HepG2 (cell line): ENCODE results near the gene ARHGAP45. TPM values are rescaled to one million over a fixed set of nuclear protein-coding genes. Genes with fewer than 3 reads are reported as not detected.

Experiments
- ARHGAP35 ChIP-seq: sonication (generic); formaldehyde crosslinking; IDR thresholded peaks from 2 replicates; pipeline ENCODE4 v1.9.0; 2022; ENCODE audit warnings: mild to moderate bottlenecking, inconsistent platforms, moderate library complexity, missing genetic modification reagents, borderline replicate concordance
- DZIP1 ChIP-seq: sonication (generic); formaldehyde crosslinking; IDR thresholded peaks from 2 replicates; pipeline ENCODE4 v1.5.0; 2020; ENCODE audit warnings: mild to moderate bottlenecking, missing genetic modification reagents
- HMG20B ChIP-seq: conservative IDR thresholded peaks from 2 replicates; pipeline ENCODE4 v1.6.1; 2016; ENCODE audit warnings: missing genetic modification reagents, missing compliant biosample characterization
- RBFOX2 ChIP-seq: fragments of 200-400 bp; formaldehyde crosslinking; IDR thresholded peaks from 2 replicates; pipeline ENCODE4 v1.6.1; 2017; ENCODE audit warnings: low read depth, mild to moderate bottlenecking, low read length
- RCOR2 ChIP-seq: IDR thresholded peaks from 2 replicates; pipeline ENCODE4 v1.6.1; 2016; ENCODE audit warnings: missing biosample characterization, missing genetic modification reagents
- REST ChIP-seq, 2 experiments: IDR thresholded peaks; 2 replicates each; pipeline ENCODE4 v1.6.1; 2011 to 2012; ENCODE audit warnings: low read length in 2 of 2, borderline replicate concordance in 1 of 2, low read depth in 1 of 2, mild to moderate bottlenecking in 1 of 2, moderate library complexity in 1 of 2
- SAP130 ChIP-seq: IDR thresholded peaks from 2 replicates; pipeline ENCODE4 v1.6.1; 2016; ENCODE audit warnings: low read depth
- TAF1 ChIP-seq: sonication (generic); formaldehyde crosslinking; IDR thresholded peaks from 2 replicates; pipeline ENCODE4 v1.4.0; 2020; ENCODE audit warnings: missing genetic modification reagents
- U2AF1 ChIP-seq: fragments of 200-400 bp; formaldehyde crosslinking; optimal IDR thresholded peaks from 2 replicates; pipeline ENCODE3; 2017; ENCODE audit warnings: mild to moderate bottlenecking, low read depth, low read length
- ZBTB38 ChIP-seq: sonication (generic); formaldehyde crosslinking; IDR thresholded peaks from 2 replicates; pipeline ENCODE4 v1.5.1; 2020; ENCODE audit warnings: mild to moderate bottlenecking, missing genetic modification reagents
- ZNF232 ChIP-seq: sonication (generic); formaldehyde crosslinking; IDR thresholded peaks from 2 replicates; pipeline ENCODE4 v1.4.0; 2020; ENCODE audit warnings: missing genetic modification reagents, borderline replicate concordance
- ZNF660 ChIP-seq: sonication (generic); formaldehyde crosslinking; IDR thresholded peaks from 2 replicates; pipeline ENCODE4 v1.5.1; 2020; ENCODE audit warnings: mild to moderate bottlenecking, low read depth, missing genetic modification reagents, borderline replicate concordance
- ZNF770 ChIP-seq: sonication (generic); formaldehyde crosslinking; IDR thresholded peaks from 2 replicates; pipeline ENCODE4 v1.5.0; 2020; ENCODE audit warnings: mild to moderate bottlenecking, missing genetic modification reagents
- ZNF878 ChIP-seq: sonication (generic); formaldehyde crosslinking; IDR thresholded peaks from 2 replicates; pipeline ENCODE4 v1.8.1; 2023; ENCODE audit warnings: mild to moderate bottlenecking, missing genetic modification reagents, moderate library complexity
- ZSCAN21 ChIP-seq: sonication (generic); formaldehyde crosslinking; IDR thresholded peaks from 2 replicates; pipeline ENCODE4 v1.8.0; 2022; ENCODE audit warnings: mild to moderate bottlenecking, missing genetic modification reagents, moderate library complexity, borderline replicate concordance
- ZSCAN29 ChIP-seq: sonication (generic); formaldehyde crosslinking; conservative IDR thresholded peaks from 2 replicates; pipeline ENCODE4 v1.4.0; 2020; ENCODE audit warnings: mild to moderate bottlenecking, missing genetic modification reagents
- polyA plus RNA-seq, 8 experiments: library from polyadenylated mRNA; depleted of rRNA in 3 of 8; stranded (reverse) in 7 of 8; unstranded in 1 of 8; fragments of >200 nt; fragmentation: Illumina TruSeq in 4 of 8; extraction: Trizol in 4 of 8; gene quantifications; 2 replicates each; pipeline versions ENCODE4 v1.2.1 to v1.2.3, GENCODE V29; 2011 to 2016; ENCODE audit warnings: low read depth in 4 of 8, missing spikeins in 1 of 8, mixed read lengths in 1 of 8; ENCODE audit not compliant: insufficient read depth in 1 of 8
- total RNA-seq, 5 experiments: library from RNA; depleted of rRNA; stranded (reverse); fragments of >200 nt; fragmentation: Illumina TruSeq; extraction: Trizol; gene quantifications; 2 replicates each; pipeline ENCODE4 v1.2.3, GENCODE V29; 2016; ENCODE audit warnings: low read depth in 1 of 5
- TF ChIP-seq, protein P1 (sequence below): IDR thresholded peaks from 2 replicates; pipeline ENCODE4 v1.6.1; 2012; ENCODE audit warnings: low read length, improper control_type of control experiment

The ARHGAP45 gene
- total and polyA plus RNA-seq, 2 of the 13 experiments (the other 11 are each of a cell fraction or from before 2014, with no cell fraction given) = 0.84 to 32.0 TPM

- TF ChIP-seq ZNF770 (CRISPR knock-in tag) (peak; percentile 9), TAF1 (peak; percentile 91), ZBTB38 (peak; percentile 52; the same call in 1 of the 2 replicates), U2AF1 (peak; percentile 13), HMG20B (CRISPR knock-in tag) (no peak), RBFOX2 (peak; percentile 92), RCOR2 (CRISPR knock-in tag) (no peak), ZNF878 (CRISPR knock-in tag) (peak; percentile 62; the same call in 1 of the 2 replicates), ZSCAN21 (CRISPR knock-in tag) (peak; percentile 63; the same call in 1 of the 2 replicates), SAP130 (CRISPR knock-in tag) (peak; percentile 85), REST (IDR thresholded peaks at IDR 0.05; ENCODE audit: borderline replicate concordance in 1 of 2, low read depth in 1 of 2, low read length in 2 of 2) (peak in 1 of 2 experiments; percentile 30; a peak in 1 of 4 replicates), ZSCAN29 (CRISPR knock-in tag) (0 out of 2 replicates have a peak, but pooled peaks have one; percentile 55), DZIP1 (no peak), ARHGAP35 (CRISPR knock-in tag) (no peak), ZNF232 (CRISPR knock-in tag) (0 out of 2 replicates have a peak, but pooled peaks have one; percentile 60), ZNF660 (CRISPR knock-in tag) (no peak)
- TF ChIP-seq, protein P1, sequence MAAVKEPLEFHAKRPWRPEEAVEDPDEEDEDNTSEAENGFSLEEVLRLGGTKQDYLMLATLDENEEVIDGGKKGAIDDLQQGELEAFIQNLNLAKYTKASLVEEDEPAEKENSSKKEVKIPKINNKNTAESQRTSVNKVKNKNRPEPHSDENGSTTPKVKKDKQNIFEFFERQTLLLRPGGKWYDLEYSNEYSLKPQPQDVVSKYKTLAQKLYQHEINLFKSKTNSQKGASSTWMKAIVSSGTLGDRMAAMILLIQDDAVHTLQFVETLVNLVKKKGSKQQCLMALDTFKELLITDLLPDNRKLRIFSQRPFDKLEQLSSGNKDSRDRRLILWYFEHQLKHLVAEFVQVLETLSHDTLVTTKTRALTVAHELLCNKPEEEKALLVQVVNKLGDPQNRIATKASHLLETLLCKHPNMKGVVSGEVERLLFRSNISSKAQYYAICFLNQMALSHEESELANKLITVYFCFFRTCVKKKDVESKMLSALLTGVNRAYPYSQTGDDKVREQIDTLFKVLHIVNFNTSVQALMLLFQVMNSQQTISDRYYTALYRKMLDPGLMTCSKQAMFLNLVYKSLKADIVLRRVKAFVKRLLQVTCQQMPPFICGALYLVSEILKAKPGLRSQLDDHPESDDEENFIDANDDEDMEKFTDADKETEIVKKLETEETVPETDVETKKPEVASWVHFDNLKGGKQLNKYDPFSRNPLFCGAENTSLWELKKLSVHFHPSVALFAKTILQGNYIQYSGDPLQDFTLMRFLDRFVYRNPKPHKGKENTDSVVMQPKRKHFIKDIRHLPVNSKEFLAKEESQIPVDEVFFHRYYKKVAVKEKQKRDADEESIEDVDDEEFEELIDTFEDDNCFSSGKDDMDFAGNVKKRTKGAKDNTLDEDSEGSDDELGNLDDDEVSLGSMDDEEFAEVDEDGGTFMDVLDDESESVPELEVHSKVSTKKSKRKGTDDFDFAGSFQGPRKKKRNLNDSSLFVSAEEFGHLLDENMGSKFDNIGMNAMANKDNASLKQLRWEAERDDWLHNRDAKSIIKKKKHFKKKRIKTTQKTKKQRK = no peak
These were observed 46.0 kb upstream of the ARHGAP45 start, which contains the start of gene TMEM259 (continued) for GRCh38 chr19:1020868-1021425.
